ENCODE results near the gene CYB561A3. TPM values are rescaled to one million over a fixed set of nuclear protein-coding genes. Genes with fewer than 3 reads are reported as not detected.

CYB561A3 gene
- total RNA-seq, 1 experiment from 2014 or later: 21.7 TPM

- Histone ChIP-seq H4K8ac (replicated peaks; ENCODE audit: insufficient read length, low read depth, low read length) (no peak overlapping the region), H3K9ac (ENCODE audit: extremely low read depth, insufficient read length, low read length) (no peak overlapping the region), H3K56ac (ENCODE audit: insufficient read length, low read depth, low read length) (no peak overlapping the region), H2BK15ac (ENCODE audit: low read depth, low read length) (no peak overlapping the region), H2BK12ac (ENCODE audit: insufficient read length, low read depth, low read length) (no peak overlapping the region), H4K20me1 (ENCODE audit: control insufficient read depth, insufficient read depth, insufficient read length) (no peaks in the 10 kb centered on the region), H3K79me1 (ENCODE audit: insufficient read depth, low read depth, low read length, poor library complexity, severe bottlenecking) (no peaks in the 10 kb centered on the region), H3K27ac (ENCODE audit: insufficient read length, low read depth, low read length) (no peak overlapping the region), H2BK5ac (ENCODE audit: insufficient read length, low read length) (no peak overlapping the region), H3K18ac (ENCODE audit: insufficient read length, low read depth, low read length) (no peak overlapping the region), H3K4ac (ENCODE audit: low read depth, low read length) (no peak overlapping the region), H3K4me1 (ENCODE audit: insufficient read depth, low read length) (no peaks in the 10 kb centered on the region), H3K4me2 (ENCODE audit: insufficient read depth, insufficient read length, low read length) (no peak overlapping the region), H3K23me2 (ENCODE audit: insufficient read length, low read depth, low read length, poor library complexity, severe bottlenecking) (no peaks in the 10 kb centered on the region), H3K14ac (ENCODE audit: insufficient read depth, low read length) (no peak overlapping the region), H2BK120ac (ENCODE audit: low read depth, low read length, poor library complexity, severe bottlenecking) (no peak overlapping the region), H2AFZ (ENCODE audit: low read length) (no peak overlapping the region), H2AK5ac (ENCODE audit: insufficient read length, low read length) (no peak overlapping the region), H4K5ac (ENCODE audit: insufficient read length, low read depth, low read length) (no peak overlapping the region), H3T11ph (ENCODE audit: low read length) (no peak overlapping the region), H3K27me3 (ENCODE audit: insufficient read depth, low read length) (no peaks in the 10 kb centered on the region), H3K9me3 (ENCODE audit: control insufficient read depth, low read depth, low read length) (no peaks in the 10 kb centered on the region), H4K91ac (ENCODE audit: insufficient read length, low read depth, low read length) (no peak overlapping the region), H3K23ac (ENCODE audit: insufficient read length, low read depth, low read length) (no peak overlapping the region), H3K79me2 (ENCODE audit: insufficient read depth, low read length) (no peaks in the 10 kb centered on the region), H2BK20ac (ENCODE audit: low read depth, low read length, poor library complexity, severe bottlenecking) (no peak overlapping the region)
- Mint-ChIP-seq H3K27ac (no peak overlapping the region), H3K36me3 (ENCODE audit: insufficient read depth in 1 of 3, low read depth in 3 of 3) (peaks cover 24 to 65% (median 62%) of the 10 kb centered on the region in 3 experiments), H3K4me1 (no peaks in the 10 kb centered on the region), H3K27me3 (ENCODE audit: low read depth) (no peaks in the 10 kb centered on the region), H3K9me3 (no peaks in the 10 kb centered on the region), H3K4me3 (no peak overlapping the region)
- DNase-seq: no peak
- no CpG with 5 or more reads among the region's 5 CpGs for WGBS (ENCODE audit: extremely low coverage, insufficient read length, low lambda C conversion rate)
- no peak for TF ChIP-seq CTCF (conservative IDR thresholded peaks at IDR 0.05)
Observed at GRCh38 chr11:61404103-61404502, 42.4 kb upstream of the CYB561A3 start.
